Measurements from ENCODE around the gene GRID2.

Gene GRID2

DNA sequence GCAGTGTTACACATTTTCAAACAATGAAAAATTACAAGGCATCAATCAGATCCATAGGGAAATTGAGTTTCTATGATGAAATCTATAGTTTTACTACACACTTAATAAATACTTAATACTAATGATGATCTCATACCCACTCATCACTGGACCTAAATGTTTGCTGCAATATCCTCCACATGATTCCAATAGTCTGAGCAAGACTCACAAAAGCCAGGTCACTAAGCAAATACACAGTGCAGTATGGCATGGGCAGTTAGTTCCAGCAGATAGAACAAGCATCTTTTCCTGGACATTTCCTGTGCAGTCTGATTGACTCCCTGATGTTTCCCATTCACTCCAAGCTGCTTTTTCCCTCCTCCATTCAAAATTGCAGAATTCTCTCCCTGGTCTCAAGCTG is 1415.8 kb downstream of the GRID2 start:
- no peak for DNase-seq

DNA sequence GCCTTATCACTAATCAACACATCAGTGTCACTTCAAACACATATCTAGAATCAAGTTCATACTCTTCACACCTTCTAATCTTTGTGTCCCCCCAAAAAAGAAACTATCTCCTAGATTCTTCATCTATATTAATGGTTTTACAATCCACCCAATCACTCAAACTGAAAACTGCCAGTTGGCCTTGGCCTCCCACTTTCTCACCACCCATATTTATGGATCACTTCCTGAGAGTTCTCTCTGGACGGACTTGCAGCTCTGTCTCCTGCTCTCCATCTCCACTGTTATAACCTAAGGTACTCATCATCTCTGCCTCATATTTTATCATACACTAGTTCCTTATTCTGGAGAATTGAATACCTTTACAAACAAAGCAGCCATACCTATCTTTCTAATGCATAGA is 1418.7 kb downstream of the GRID2 start:
- no peak for DNase-seq

GRCh38 chr4:93730251-93730650 is 1426.5 kb downstream of the GRID2 start:
- no peak for DNase-seq

GRCh38 chr4:93730760-93731159 is 1427.0 kb downstream of the GRID2 start:
- no peak for DNase-seq

- no peak for DNase-seq
Measured at GRCh38 chr4:93731456-93731855, 1427.7 kb downstream of the GRID2 start.

DNA sequence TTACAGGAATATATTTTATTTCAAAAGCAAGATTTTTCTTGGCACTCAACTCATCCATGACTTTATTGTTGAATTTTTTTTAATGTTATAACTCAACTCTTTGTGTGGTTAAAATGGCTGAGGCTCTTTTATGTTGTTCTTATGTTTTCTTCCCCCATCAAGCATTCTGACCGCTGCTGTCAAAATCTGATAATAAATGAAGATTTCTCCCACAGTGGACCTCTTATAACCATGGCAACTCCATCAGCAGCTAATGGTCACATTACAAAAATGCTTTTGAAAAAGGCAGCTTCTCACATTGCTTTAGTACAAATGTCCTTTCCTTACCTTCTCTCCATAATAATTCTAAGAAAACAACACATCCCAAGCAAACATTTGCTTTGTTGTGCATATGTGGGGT is 1428.7 kb downstream of the GRID2 start:
- DNase-seq: no peak

- no peak for DNase-seq
Measured at GRCh38 chr4:93740890-93741289, 1437.1 kb downstream of the GRID2 start.

DNA sequence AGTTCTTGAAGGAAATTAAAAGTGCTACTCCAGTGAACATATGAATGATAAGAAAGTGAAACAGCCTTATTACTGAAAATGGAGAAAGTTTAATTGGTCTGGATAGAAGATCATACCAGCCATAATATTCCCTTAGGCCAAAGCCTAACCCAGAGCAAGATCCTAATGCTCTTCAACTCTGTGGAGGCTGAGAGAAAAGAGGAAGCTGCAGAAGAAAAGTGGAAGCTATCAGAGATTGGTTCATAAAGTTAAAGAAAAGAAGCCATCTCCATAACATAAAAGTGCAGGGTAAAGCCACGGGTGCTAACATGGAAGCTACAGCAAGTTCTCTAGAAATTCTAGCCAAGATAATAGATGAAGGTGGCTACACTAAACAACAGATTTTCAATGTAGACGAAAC is 1439.3 kb downstream of the GRID2 start:
- DNase-seq: no peak

DNA sequence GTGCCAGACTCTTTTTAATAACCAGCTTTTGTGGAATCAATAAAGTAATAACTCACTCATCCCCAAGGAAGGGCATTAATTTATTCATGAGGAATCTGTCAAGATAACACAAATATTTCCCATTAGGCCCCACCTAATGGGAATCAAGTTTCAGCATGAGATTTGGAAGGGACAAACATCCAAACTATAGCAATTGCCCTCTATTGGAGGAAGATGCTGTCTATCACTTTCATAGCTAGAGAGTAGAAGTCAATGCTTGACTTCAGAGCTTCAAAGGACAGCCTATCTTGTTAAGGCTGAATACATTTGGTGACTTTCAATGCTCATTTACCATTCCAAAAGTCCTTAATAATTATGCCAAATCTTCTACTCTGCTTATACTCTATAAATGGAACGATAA is 1439.9 kb downstream of the GRID2 start:
- no peak for DNase-seq

- DNase-seq: no peak
Measured at GRCh38 chr4:93744961-93745360, 1441.2 kb downstream of the GRID2 start.

DNA sequence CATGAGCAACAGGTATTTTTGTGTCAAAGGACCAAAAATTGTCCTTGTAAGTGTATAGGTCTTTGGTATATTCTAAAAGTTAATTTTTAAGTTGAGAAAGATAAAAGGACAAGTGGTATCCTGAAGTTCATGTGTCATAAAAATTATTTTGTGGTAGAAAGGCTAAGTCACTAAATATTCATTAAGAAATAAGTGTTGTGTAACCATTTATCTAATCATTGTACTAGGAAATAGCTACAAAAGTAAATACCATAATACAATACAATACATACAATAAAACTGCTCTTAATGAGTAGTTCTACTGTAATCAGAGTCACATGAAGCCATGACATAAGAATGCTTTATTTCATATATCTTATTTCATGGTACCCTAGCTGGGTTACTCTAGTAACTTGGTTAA is 1442.3 kb downstream of the GRID2 start:
- DNase-seq: no peak

DNA sequence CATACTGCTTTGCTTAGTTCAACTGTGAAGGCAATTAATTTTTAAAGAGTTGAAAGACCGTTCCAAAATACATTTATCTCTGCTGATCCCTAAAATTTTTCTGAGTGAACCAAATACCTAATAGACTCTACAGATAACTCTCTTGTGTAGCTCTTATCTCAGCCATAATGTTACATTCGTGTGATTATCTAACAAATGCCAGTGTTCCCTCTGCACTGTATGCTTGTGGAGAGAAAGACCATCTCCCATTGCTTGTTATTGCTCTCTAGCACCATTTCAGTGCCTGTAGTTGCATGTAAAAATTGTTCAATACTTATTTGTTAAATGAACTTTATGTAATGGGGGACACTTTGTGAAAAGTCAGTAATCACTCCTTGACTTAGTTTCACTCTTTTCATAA is 1443.5 kb downstream of the GRID2 start:
- no peak for DNase-seq

- no peak for DNase-seq
Measured at GRCh38 chr4:93748373-93749291, 1444.9 kb downstream of the GRID2 start.

- DNase-seq: no peak
Measured at GRCh38 chr4:93749292-93749761, 1445.6 kb downstream of the GRID2 start.

- DNase-seq: no peak
Measured at GRCh38 chr4:93751411-93751810, 1447.6 kb downstream of the GRID2 start.

- no peak for DNase-seq
Measured at GRCh38 chr4:93756101-93756500, 1452.3 kb downstream of the GRID2 start.

- no peak for DNase-seq
Measured at GRCh38 chr4:93759506-93759905, 1455.7 kb downstream of the GRID2 start.

GRCh38 chr4:93760284-93760683 is 1456.5 kb downstream of the GRID2 start:
- DNase-seq: no peak

DNA sequence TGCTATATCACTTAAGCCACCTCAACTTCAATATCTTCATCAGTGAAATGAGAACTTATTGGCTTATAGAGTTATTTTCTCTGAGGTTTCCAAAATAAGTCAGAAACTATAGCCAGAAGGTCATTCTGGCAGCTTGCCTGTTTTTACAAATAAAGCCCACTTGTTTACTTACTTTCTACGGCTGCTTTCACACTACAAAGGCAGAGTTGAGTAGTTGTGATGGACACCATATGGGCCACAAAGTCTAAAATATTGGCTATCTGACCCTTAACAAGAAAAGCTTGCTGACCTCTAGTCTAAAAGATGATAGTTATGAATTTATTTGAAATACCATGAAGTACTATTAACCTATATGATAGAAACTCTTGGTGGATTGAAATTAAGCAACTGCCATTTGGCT is 1457.5 kb downstream of the GRID2 start:
- DNase-seq: no peak

DNA sequence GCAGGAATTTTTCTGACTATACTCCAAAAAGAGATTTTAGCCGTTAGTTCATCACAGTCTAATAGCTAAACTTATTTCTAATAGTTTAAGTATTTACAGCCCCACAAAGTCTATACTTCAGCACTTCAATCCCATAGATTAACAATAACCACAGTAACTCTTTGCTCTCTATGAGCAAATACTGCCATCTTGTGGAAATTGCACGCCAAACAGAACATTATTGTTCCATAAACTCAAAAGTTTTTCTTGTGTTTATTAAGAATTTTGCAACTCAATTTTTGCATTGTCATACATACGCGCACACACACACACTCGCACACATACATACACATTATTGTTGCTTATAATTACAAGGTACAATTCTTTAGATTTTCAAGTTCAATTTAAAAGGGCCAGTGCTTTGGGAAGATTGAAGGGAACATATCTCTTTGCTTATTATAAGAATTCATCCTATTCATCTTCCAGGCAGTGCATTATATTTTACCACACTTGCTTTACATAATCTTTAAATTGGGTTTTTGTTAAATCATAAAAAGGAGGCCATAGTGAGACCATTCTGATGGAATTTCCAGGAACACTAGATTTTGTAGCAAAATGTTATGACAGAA is 1461.0 kb downstream of the GRID2 start:
- peak; percentile 9 for DNase-seq

- DNase-seq: no peak
Measured at GRCh38 chr4:93767917-93768316, 1464.2 kb downstream of the GRID2 start.

- no peak for DNase-seq
Measured at GRCh38 chr4:93770201-93770600, 1466.4 kb downstream of the GRID2 start.

GRCh38 chr4:93771640-93772411 is 1468.1 kb downstream of the GRID2 start:
- DNase-seq: no peak

DNA sequence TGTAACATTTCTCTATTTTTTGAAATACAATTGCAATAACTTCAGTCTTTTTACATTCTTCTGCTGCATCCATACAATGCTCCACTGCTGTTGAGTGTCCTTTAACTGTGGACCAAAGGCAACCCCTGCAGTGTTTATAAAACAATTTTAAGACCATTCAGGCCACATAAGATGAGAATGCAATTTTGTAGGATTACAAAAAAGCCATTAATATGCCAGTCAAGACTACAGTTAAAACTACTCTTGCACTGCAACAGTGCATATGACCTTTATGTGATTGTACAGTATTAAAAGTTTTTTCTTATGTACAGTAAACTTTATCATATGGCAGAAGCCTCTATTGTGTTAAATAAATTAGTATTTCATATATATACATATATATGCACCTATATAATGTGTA is 1469.1 kb downstream of the GRID2 start:
- no peak for DNase-seq
